HEK293T (cell line): ENCODE data around the gene NCEH1.
"Not testable (repeated sequence)": the region's sequence is repeated elsewhere in the genome, so short reads cannot be mapped to it uniquely, and the experiment has no call there.

ENCODE experiments used
- CTCF ChIA-PET: fragments of 350-600 bp; formaldehyde crosslinking; extraction: SDS; loops from one replicate; lab custom pipeline; 2021; ENCODE audit warnings: antibody characterized with exemption, inconsistent platforms; lab: Yijun Ruan, JAX
- POLR2A ChIA-PET: fragments of 350-600 bp; formaldehyde crosslinking; extraction: SDS; loops from one replicate; lab custom pipeline; 2020; ENCODE audit warnings: antibody characterized with exemption, inconsistent platforms; lab: Yijun Ruan, JAX
- DNase-seq: peaks from one replicate; pipeline ENCODE4 v3.0.0; 2012; ENCODE audit warnings: mixed read lengths; ENCODE audit errors: extremely low spot score
- ARNT ChIP-seq: fragments of 450-650 bp; IDR thresholded peaks from 2 replicates; pipeline ENCODE4 v1.6.1; 2017; ENCODE audit warnings: mild to moderate bottlenecking
- BHLHE40 ChIP-seq: fragments of 450-650 bp; IDR thresholded peaks from 2 replicates; pipeline ENCODE4 v1.6.1; 2016; ENCODE audit warnings: mild to moderate bottlenecking, moderate library complexity, borderline replicate concordance
- CTBP1 ChIP-seq: fragments of 450-650 bp; IDR thresholded peaks from 2 replicates; pipeline ENCODE4 v1.6.1; 2016; ENCODE audit warnings: borderline replicate concordance
- ELF4 ChIP-seq: fragments of 450-650 bp; IDR thresholded peaks from 2 replicates; pipeline ENCODE4 v1.6.1; 2017; ENCODE audit warnings: antibody characterized with exemption
- FOXA1 ChIP-seq: fragments of 450-650 bp; IDR thresholded peaks from 2 replicates; pipeline ENCODE4 v1.6.1; 2016; ENCODE audit warnings: mild to moderate bottlenecking
- FOXK2 ChIP-seq: fragments of 450-650 bp; IDR thresholded peaks from 2 replicates; pipeline ENCODE4 v1.6.1; 2016; ENCODE audit warnings: mild to moderate bottlenecking
- FOXM1 ChIP-seq: fragments of 450-650 bp; IDR thresholded peaks from 2 replicates; pipeline ENCODE4 v1.6.1; 2017; ENCODE audit warnings: mild to moderate bottlenecking, borderline replicate concordance
- HDGF ChIP-seq: fragments of 450-650 bp; IDR thresholded peaks from 2 replicates; pipeline ENCODE4 v1.6.1; 2017; ENCODE audit warnings: antibody characterized with exemption, borderline replicate concordance
- L3MBTL2 ChIP-seq: fragments of 450-650 bp; conservative IDR thresholded peaks from 2 replicates; pipeline ENCODE4 v1.6.1; 2016; ENCODE audit warnings: mild to moderate bottlenecking
- LEF1 ChIP-seq: fragments of 450-650 bp; IDR thresholded peaks from 2 replicates; pipeline ENCODE4 v1.6.1; 2017; ENCODE audit warnings: mild to moderate bottlenecking, borderline replicate concordance
- NFRKB ChIP-seq: fragments of 450-650 bp; IDR thresholded peaks from 2 replicates; pipeline ENCODE4 v1.6.1; 2016; ENCODE audit warnings: mild to moderate bottlenecking, moderate library complexity
- SP1 ChIP-seq: fragments of 450-650 bp; IDR thresholded peaks from 2 replicates; pipeline ENCODE4 v1.6.1; 2017
- SUZ12 ChIP-seq: fragments of 450-650 bp; IDR thresholded peaks from 2 replicates; pipeline ENCODE4 v1.6.1; 2016; ENCODE audit warnings: mild to moderate bottlenecking
- TARDBP ChIP-seq: fragments of 450-650 bp; IDR thresholded peaks from 2 replicates; pipeline ENCODE4 v1.6.1; 2016
- ZNF384 ChIP-seq: fragments of 450-650 bp; IDR thresholded peaks from 2 replicates; pipeline ENCODE4 v1.6.1; 2016
- TF ChIP-seq, protein P1 (sequence below): fragments of 450-650 bp; IDR thresholded peaks from 2 replicates; pipeline ENCODE4 v1.6.1; 2016

The NCEH1 gene, protein sequence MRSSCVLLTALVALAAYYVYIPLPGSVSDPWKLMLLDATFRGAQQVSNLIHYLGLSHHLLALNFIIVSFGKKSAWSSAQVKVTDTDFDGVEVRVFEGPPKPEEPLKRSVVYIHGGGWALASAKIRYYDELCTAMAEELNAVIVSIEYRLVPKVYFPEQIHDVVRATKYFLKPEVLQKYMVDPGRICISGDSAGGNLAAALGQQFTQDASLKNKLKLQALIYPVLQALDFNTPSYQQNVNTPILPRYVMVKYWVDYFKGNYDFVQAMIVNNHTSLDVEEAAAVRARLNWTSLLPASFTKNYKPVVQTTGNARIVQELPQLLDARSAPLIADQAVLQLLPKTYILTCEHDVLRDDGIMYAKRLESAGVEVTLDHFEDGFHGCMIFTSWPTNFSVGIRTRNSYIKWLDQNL

DNA sequence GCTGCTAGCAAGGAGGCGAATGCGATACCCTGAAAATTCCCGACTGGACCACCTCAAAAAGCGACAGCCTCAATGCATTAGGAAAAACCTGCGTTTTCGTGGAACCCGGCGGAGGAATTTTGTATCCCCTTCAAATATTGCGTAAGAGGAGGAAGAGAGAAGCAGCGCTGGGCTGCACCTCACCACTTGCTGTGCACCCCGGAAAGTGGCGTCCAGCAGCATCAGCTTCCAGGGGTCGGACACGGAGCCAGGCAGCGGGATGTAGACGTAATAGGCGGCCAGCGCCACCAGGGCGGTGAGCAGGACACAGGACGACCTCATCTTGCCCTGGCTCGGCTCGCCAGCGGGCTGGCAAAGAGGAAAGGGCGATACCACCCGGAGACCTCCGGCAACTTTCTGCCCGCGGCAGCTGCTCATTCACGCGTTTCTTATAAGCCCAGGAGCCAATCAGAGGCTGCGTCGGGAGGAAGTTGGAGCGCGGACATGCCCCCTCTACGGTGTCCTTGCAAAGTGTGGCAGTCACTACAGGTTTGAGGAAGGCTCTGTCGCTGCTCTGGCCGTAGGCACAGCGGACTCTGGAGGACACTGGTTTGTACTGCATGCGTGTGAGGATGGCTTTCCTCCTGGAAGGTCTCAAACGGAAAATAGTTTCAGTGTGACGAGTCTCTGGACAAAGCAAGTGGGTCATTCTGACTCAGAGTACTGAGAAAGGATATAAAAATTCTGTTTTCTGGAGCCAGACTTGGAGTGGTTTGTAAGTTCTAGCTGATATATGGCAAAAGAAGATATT lies at the start of gene NCEH1:
TSS of gene NCEH1 (minus strand) at position 404 of the 790 bp plus-strand sequence. CDS start at position 321, 83 bp downstream.
- DNase-seq: peak; percentile 90
- POLR2A ChIA-PET: interaction anchor here (1.2 to 1.6 kb wide), 2 partner anchors 38 to 40 kb away, joined by 3 to 6 read pairs; partner anchors contain the start of gene ECT2
- TF ChIP-seq, protein P1, sequence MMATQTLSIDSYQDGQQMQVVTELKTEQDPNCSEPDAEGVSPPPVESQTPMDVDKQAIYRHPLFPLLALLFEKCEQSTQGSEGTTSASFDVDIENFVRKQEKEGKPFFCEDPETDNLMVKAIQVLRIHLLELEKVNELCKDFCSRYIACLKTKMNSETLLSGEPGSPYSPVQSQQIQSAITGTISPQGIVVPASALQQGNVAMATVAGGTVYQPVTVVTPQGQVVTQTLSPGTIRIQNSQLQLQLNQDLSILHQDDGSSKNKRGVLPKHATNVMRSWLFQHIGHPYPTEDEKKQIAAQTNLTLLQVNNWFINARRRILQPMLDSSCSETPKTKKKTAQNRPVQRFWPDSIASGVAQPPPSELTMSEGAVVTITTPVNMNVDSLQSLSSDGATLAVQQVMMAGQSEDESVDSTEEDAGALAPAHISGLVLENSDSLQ: peak; percentile 27; the same call in 1 of the 2 replicates
- no peak for TF ChIP-seq FOXA1
- CTCF ChIA-PET: interaction anchor here (0.6 to 0.7 kb wide), 4 partner anchors 9 to 64 kb away, joined by 3 to 5 read pairs (median 4); no protein-coding TSS in a partner anchor

DNA sequence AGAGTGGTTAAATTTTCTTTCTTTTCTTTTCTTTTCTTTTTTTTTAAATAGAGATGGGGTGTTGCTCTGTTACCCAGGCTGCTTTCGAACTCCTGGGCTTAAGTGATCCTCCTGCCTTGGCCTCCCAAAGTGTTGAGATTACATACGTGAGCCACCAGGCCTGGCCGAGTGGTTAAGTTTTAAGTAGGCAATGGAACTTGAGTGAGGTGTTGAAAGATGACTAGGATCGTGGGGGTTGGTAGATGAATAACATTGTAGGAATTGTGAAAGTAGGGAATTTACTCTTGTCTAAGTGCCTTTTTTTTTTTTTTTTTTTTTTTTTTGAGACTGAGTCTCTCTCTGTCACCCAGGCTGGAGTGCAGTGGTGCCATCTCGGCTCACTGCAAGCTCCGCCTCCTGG lies 49.5 kb upstream of the NCEH1 start:
- POLR2A ChIA-PET, DNase-seq, CTCF ChIA-PET: not testable (repeated sequence)

DNA sequence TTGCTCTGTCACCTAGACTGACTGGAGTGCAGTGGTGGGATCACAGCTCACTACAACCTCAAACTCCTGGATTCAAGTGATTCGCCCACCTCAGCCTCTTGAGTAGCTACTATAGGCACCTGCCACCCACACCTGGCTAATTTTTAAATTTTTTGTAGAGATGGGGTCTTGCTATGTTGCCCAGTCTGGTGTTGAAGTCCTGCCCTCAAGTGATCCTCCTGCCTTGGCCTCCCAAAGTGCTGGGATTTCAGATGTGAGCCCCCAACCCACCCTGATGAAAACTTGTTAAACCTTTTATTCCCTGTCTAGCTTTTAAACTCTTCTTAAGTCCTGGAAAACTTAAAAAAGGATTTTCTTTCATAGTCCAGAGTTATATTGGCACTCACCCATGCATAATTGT lies 42.3 kb upstream of the NCEH1 start:
- ChIA-PET CTCF (no interaction called here), POLR2A (no interaction called here)
- DNase-seq: no peak
- TF ChIP-seq LEF1 (no peak), L3MBTL2 (no peak), TARDBP (no peak), FOXK2 (no peak)

DNA sequence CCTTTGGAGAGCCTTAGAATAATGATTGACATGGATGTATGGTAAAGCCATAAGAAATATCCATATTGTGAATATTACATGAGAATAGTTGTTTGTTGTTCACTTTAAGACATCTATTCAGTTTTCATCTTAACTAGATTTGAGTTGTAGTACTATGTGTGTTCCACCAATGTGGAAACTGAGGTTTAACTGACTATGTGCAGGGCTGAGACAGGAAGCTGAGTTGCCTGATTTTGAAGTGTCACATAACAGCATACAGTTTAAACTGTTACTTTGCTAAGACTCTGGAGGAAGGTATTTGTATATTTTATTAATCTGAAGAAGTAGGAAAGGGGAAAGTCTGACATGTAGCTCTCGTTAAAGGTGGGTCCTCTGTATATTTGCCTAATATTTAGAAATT lies 41.8 kb upstream of the NCEH1 start:
- CTCF ChIA-PET: interaction anchor here (0.7 kb wide), 1 partner anchor 816 kb away, joined by 3 read pairs; no protein-coding TSS in a partner anchor
- TF ChIP-seq NFRKB: no peak
- TF ChIP-seq FOXK2: no peak
- no peak for TF ChIP-seq LEF1
- TF ChIP-seq ZNF384: no peak
- TF ChIP-seq SP1: no peak
- no peak for TF ChIP-seq FOXM1
- no peak for TF ChIP-seq L3MBTL2
- TF ChIP-seq ELF4: no peak
- TF ChIP-seq FOXA1: no peak
- TF ChIP-seq, protein P1: no peak
- TF ChIP-seq SUZ12: no peak
- no peak for TF ChIP-seq ARNT
- no peak for TF ChIP-seq HDGF
- no peak for TF ChIP-seq BHLHE40
- no peak for TF ChIP-seq TARDBP
- no peak for TF ChIP-seq CTBP1
- no peak for DNase-seq
- POLR2A ChIA-PET: no interaction called here

DNA sequence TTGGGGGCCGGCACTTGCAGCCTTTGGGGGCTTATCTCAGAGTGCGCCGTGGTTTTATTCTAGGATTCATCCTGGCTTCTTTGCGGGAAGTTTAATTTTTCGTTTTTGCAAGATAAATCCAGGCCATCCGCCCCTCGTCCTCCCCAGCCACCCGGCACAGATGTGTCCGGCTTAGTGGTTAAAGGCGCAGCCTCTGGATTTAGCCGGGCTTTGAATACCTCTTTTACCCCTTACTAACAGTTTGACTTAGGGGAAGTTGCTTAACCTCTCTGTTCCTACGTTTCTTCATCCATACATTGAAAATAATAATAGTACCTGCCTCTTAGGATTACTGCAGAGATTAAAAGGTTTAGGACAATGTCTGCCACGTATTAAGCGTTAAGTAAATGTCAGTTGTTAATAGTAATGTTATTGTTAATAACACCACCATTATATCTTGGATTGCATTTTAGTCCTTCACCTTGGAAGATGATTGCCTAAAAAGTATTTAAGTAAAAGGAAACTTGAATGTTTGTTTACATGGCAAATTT lies 40.4 kb upstream of the NCEH1 start:
- TF ChIP-seq ELF4: no peak
- no peak for TF ChIP-seq FOXM1
- TF ChIP-seq SUZ12: no peak
- TF ChIP-seq ARNT: no peak
- no peak for TF ChIP-seq TARDBP
- no peak for TF ChIP-seq CTBP1
- TF ChIP-seq ZNF384: no peak
- TF ChIP-seq HDGF: no peak
- TF ChIP-seq LEF1: no peak
- TF ChIP-seq, protein P1: no peak
- no peak for TF ChIP-seq NFRKB
- CTCF ChIA-PET: interaction anchor here (0.6 to 1.7 kb wide), 2 partner anchors 79 to 830 kb away, joined by 5 to 14 read pairs; no protein-coding TSS in a partner anchor
- POLR2A ChIA-PET: interaction anchor here (1.0 to 1.2 kb wide), 4 partner anchors 9 to 43 kb away, joined by 3 to 9 read pairs (median 4); partner anchors contain the start of gene NCEH1
- DNase-seq: peak; percentile 20
